NCI-H1048 (cell line): ENCODE measurements around the gene ACSL3.
"Not testable (repeated sequence)": the region's sequence is repeated elsewhere in the genome, so short reads cannot be mapped to it uniquely, and the experiment has no call there.

Experiments used
- DNase-seq: peaks from one replicate; lab custom pipeline; 2025; lab: John Stamatoyannopoulos, UW

ACSL3 gene

DNA sequence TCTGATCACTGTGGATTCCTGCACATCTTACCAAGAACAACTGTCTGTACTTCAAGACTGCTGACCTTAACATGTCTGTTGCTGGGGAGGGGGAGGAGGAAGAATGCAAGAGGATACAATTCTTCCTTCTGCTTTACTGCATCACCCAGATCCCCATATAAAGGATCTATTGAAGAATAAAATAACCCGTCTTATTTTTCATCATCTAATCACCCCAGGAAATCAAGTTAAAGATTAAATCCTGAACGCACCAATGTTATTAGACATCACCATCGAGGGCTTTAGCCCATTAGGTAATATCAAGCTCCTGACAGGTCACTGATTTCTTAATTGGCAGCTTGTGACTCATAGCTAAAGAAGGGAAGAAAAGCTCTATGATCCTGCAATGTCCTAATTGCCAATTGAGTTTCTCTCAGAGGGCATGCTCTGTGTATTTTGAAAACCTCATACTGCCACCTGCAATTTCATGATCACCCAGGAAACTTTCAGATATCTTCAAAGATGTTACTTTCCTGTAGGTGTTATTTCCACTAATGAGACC, 115.8 kb downstream of the ACSL3 start:
- no peak for DNase-seq

DNA sequence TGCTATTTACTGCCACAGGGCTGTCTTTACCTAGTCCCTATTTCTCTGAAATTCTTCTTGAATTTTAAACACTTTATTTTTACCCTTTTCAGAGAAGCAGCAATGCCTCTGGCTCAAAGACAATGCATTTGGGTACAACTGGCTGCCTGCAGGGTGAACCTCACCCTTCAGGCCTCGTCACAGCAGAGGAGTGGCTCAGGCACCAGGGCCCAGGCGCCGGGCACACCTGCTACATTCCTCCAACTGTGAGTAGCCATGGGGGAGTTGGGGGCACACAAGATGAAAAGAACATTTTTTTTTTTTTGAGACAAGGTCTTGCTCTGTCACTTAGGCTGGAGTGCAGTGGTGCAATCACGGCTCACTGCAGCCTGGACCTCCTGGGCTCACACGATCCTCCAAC, 116.3 kb downstream of the ACSL3 start:
- DNase-seq = no peak

DNA sequence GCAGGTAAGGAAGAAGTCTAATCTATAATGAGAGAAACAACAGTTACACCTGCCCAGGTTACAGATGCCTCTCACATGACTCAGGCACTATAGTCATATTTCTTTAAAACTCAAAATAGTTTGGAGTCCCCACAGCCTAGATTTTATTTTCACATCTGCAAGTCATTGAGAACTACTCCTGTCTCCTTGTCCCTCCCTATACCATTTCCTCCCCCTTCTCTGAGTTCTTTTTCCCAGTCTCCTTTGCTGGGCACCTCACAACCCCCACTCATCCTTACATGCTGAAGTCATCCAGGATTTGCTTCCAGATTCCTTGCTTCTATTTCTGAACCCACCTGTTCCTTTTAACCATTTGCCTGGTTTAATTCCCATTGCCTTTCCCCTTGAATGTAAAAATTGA, 118.0 kb downstream of the ACSL3 start:
- no peak for DNase-seq

DNA sequence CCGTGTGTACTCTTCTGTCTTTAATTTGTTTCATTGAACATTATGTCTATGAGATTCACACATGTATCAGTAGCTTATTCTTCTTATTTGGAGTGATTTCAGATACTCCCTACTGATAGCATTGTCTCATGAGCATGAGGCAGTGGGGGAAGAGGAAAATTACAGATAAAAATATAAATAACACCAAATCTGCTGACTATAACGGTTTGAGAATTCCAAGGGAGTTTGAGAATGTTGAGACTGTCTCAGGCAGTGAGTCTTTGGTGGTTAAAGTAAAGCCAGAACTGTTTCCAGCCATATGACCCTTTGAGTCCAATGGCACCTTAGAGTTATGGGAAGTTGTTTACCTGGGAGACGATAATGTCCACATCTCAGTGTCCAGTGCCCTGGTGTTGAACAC, 118.6 kb downstream of the ACSL3 start:
- no peak for DNase-seq

DNA sequence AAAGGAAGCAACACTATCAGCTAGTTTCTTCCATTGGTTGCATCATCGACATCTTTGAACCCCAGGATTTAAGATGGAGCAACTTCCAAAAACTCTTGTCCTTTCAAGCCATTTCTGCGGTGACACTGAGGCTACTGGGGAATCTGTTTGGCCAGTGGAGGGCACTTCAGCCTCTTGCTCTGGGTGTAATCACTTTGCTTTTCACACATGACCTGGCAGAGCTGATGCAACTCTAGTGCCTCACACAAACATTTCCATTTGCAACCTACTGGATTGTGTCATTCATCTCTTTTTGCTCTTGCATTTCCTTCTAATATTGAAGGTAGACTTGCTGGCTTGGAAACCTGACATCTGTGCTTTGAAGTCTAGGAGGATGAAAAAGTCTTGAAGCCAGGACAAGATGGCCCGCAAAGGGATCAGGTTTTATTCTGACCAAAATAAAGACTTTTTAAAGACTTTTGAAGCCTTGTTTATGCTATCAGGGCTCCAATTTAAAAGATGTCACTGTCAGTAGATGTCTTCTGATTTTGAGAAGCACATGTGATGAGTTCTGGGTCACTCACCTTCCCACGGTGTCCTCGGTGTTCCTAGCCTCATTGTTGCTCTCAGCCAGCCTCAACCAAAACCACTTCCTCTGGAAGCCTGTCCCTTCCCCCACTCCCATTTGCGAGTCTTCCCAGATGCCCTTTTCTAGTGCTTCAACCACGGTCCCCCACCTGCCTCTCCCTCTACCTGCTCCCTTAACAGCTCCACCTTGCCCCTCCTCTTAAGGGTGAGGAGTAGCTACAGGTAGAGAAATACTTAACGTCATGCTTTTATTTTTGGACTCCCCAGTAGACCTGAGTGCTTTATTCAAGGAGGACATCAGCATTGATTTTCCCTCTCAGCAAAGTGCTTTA, 121.4 kb downstream of the ACSL3 start:
- DNase-seq = no peak

DNA sequence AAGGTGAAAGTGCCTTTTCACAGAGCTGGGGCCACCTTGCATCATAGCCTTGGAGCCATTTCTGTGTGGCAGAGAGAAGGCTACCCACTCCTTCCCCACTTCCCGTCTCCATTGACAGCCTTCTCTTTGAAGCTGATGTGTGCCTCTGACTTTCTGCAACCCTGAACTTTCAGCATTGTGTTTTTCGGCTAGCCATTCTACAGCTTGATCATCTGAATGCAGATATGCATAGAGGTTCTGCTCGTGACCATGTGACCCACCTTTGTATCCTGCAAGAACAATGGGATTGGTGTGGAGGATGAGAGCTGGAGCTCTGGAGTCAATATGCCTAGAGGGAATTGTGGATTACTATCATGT, 122.1 kb downstream of the ACSL3 start:
- DNase-seq = no peak

DNA sequence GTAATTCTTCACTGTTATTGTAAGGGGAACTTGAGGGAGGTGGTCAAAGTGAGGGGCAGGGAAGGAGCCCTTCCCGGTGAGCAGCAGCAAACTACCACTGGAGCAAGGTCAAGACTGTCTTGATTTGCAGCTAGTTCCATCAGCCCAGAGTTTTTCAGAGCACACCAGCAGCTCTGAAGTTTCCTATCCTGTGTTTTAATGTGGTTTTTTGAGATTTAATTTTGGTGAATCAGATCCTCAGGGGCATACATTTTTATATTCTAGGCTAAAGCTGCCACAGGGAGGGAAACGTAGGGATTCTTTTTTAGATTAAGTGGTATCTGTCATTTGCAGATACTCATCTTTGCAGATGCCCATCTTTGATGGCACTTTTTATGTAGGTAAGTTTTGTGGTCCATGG, 124.1 kb downstream of the ACSL3 start:
- DNase-seq = no peak

DNA sequence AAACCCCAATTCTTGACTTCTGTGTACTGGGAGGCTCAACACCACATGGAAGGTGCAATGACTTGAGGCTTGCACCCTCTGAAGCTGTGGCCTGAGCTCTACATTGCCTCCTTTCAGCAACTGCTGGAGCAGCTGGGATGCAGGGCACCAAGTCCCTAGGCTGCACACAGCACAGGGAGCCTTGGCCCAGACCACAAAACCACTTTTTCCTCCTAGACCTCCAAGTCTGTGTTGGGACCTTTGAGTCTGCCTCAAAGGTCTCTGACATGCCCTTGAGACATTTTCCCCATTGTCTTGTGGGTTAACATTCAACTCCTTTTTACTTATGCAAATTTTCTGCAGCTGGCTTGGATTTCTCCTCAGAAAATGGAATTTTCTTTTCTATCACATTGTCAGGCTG, 128.6 kb downstream of the ACSL3 start:
- no peak for DNase-seq

DNA sequence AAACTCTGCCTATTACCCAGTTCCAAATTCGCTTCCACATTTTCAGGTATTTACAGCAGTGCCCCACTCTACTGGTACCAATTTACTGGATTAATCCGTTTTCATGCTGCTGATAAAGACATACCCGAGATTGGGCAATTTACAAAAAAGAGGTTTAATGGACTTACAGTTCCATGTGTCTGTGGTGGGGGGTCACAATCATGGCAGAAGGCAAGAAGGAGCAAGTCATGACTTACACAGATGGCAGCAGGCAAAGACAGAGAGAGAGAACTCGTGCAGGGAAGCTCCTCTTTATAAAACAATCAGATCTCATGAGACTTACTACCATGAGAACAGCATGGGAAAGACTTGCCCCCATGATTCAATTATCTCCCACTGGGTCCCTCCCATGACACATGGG, 129.4 kb downstream of the ACSL3 start:
- DNase-seq = not testable (repeated sequence)

DNA sequence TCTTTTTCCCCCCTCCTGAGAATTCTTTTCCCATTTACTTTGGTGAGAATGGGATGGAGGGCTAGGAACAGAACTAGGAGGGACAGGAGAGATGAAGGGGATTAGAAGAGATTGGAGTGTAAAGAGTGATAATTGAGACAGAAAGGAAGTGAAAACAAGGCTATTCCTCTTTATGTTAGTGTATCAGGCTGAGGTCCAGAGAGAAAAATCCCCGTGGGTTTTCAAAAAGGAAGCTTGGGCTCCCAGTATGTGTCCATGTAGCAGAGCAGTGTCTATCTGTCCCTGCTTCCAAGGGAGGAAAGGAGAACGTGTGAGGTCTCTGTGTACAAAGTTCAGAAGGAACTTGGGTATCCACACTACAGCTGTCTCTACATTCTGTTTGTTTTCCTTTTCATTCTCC, 131.3 kb downstream of the ACSL3 start:
- DNase-seq = no peak
